GM21515 (cell line): Measurements from ENCODE around the gene ANKRD55.
"Not testable (repeated sequence)": the region's sequence is repeated elsewhere in the genome, so short reads cannot be mapped to it uniquely, and the experiment has no call there.

Experiments used
- ATAC-seq: cut with Tn5 transposase; IDR thresholded peaks from one replicate; pipeline ENCODE4 v1.9.1; 2021; ENCODE audit not compliant: unreplicated experiment

The ANKRD55 gene

DNA sequence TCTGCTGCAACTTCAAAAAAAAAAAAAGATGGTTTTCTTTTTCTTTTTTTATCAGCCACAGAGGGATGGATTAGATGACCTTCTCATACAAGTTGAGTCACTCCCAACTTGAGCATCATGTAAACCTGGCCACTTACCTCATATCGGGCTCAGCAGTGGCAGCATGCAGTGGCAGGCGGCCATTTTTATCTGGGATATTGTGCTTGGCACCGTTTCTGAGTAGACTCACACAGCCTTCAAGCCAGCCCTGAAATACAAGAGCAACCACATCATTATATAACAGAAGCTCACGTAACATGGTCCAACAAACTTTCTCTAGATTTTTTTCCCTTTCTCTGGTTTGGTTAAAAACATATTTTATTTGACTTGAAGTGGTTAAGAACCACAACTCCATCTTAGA lies 62.6 kb downstream of the ANKRD55 start:
- ATAC-seq, result no peak

DNA sequence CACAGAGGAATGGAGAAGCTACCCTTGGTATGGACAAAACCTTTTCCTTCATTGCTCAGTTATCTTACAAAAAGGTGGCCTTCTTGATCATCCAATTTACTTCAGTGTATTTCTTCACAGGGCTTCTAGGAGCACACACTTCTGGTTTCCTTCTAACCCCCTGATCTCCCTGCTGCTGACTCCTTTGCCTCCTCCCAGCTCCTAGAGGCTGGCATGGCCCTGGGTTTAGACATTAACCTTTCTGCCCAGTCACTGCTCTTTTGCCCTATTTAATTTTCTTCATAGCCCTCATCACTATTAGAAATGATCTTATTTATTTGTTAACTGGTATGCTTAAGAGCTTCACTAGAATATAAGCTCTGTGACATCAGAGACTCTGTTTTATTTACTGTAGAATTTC lies 63.2 kb downstream of the ANKRD55 start:
- no peak for ATAC-seq

DNA sequence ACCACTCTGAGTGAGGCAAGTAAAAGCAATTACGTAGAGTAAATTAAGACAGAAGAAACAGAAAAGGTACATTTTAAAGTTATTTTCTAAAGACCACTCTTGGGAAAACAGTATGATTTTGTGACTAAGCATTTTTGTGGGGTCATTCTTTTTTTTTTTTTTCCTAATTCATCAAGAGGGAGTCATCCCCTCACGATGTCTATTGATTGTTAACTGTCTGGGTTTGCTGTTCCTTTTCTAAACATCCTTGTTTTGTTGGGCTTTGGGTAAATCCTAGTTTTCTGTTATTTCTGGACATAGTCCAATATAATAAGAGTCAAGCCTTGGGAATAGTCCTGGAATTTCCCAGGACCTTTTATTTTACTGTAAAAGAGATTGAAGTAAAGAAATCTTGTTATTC lies 63.8 kb downstream of the ANKRD55 start:
- ATAC-seq, result no peak

DNA sequence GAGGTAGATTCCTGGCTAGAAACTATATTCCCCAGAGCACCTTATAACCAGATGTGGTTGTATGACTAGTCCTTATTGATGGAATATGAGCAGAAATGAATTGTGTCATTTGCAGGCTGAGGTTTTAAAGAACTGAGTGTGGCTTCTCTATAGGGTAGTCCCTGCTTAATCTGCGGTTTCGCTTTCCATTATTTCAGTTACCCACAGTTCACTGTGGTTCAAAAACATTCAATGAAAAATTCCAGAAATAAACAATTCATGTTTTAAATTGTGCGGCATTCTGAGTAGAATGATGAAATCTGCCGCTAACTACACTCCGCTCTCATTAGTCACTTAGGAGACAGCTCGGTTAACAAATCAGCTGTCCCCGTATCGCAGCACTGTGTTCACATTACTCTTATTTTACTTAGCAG lies 65.1 kb downstream of the ANKRD55 start:
- no peak for ATAC-seq

DNA sequence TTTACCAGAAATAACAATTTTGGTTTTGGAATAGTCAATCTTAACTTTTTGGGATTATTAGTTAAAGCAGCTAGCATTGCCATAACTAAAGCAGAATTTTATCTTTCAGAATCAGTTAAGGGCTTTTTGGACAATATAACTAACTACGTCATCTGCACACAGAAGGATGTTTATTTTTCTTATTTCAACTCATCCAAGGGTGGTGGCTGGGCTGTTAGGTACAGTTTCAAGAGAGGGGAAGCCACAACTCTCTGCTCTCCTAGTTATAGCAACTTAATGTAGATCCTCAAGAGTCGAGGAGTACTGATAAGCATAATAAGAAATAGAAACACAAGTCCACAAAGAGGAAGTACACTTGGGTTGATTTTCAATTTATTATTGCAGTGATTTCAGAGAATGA lies 65.6 kb downstream of the ANKRD55 start:
- no peak for ATAC-seq

DNA sequence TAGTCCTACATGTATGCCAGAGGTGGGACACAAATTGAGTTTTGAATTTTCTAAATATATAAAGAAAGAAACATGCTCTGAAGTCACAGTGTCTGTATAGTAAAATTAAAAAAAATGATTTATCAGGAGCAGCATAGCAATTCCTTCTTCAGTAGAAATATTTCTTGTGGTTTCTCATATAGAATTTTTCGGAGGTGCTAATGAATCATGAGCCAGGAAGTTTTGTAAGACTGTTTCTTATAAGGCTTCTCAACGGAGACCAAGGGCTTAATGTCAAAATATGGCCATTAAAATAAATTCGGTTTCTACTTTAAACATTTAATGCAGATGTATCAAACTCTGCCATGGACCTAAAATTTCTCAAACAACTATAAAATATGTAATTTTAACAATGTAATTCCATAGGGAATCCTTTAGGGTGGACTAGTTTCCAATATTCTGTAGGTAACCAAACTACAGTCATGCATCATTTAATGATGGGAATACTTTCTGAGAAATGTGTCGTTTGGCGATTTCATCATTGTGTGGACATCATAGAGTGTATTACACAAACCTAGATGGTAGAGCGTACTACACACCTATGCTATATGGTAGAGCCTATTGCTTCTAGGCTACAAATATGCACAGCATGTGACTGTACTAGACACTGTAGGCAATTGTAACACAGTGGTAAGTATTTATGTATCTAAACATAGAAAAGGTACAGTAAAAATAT lies 66.3 kb downstream of the ANKRD55 start:
- ATAC-seq, result no peak

DNA sequence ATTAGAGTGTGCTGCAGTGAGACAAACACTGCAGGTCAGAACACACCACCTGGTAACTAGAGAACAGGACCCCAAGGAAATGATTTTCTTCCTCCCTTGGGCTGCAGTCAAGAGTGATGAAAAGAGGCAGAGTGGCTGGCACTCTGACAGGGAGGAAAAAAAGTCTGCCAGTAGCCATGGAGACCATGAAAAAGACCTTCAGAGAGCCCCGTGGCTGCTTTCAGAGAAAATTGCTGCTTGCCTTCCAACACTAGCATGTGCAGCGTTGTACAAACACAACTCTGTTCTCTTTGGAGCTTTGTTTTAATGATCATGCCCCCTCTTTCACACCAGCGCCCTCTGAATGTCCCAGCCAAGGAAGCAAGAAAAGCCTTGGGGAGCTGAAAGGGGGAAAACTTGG lies 68.8 kb downstream of the ANKRD55 start:
- ATAC-seq, result no peak

DNA sequence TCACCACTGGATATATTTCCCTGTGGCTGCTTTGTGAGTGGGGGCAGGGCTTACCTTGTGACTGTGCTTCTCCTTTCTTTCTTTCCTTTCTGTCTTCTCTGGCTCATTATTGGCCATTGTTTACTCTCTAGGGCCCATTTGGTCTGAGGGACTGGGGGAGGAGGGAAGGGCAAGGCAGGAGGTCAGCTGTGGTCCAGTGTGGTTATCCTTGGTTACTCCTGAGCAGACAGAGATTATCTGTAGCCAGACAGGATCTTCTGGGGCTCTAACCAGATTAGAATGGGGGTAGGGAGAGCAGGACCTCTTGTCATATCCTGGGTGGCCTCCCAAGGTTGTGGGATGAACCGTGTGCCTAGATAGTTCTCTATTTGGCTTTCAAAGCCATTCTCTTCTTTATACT lies 71.2 kb downstream of the ANKRD55 start:
- no peak for ATAC-seq

DNA sequence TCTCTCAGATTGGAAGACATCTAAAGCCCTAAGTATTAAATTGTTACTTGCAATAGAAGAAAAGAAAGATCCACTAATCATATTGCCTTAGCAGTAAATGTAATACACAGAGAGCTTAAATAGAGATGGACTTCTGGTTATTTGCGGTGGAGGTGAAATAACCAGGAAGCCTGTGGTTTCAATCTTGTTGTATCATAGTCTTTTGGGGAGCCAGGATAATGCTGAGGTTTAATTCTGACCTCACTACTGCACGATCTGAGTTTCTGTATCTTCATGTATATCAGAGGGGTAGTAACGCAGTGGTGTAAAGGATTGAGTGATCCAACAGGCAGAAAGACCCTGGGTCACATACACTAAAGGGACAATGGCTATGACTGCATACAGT lies 71.7 kb downstream of the ANKRD55 start:
- ATAC-seq, result no peak

DNA sequence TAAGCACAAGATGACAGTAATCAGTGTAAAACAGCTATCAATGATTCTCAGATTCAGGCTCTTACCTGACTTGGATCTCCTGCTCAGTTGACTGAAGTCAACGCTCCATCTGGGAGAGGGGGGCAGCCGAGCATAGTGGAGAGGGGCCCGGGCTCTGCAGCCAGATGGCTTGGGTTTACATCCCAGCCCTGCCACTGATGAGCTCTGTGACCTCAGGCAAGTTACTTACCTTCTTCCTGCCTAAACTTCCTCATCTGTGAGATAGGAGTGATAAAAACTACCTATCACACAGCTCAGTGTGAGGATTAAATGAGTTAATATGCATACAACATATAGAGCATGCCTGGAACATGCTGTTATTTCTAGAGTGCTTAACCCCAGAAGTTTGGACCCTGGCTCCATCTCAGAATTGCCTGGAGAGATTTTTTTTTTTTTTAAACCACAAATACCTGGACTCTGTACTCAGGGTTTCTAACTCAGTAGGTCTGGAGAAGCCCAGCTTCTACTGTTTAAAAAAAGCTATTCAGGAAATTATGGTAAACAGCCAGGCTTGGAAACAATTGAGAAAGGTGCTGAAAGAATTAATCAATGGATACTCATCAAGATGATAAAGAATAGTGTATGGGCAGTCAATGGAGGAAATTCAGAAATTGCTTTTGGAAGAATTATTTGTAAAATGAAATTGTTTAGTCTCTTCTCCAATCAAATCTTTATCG lies 72.2 kb downstream of the ANKRD55 start:
- no peak for ATAC-seq

DNA sequence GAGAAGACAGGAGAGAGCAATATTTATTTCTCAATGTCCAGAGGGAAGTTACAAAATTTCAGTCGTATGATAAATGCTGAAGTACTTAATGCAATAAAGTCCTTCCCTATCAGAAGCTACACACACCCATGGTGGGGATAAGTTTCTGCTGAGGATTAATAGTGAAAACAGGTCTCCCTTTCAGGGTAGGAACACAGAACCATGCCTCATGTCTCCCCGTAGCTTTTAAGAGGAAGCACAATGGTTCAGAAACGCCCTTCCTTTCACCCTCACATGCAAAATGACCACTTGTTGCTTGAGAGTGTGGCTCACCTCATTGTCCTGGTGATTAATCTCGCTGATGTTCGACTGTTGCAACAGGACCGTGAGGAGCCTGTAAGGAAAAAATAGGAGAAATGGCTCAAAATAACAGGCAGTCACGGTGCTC lies 73.6 kb downstream of the ANKRD55 start:
- no peak for ATAC-seq

DNA sequence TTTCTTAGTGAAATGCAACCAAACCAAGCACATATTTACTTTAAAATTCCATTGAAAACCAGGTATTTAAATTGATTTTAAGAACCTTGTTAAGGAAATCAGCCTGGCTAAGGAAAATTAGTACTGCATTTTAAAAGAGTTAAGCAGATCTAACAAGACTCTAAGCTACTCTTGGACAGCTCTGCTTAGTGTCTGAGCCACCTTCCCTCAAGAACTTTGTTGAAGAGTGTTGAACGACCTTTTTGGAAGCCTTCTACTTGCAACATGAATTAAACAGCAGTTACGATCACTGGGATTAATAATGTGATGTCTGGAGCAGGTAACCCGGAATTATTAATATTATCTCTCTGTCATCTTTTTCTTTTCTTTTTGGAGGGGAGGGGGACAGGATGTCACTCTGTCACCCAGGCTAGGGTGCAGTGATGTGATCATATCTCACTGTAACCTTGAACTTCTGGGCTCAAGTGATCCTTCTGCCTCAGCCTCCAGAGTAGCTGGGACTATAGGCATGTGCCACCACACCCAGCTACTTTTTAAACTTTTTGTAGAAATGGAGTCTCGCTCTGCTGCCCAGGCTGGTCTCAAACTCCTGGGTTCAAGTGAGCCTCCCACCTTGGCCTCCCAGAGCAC lies 74.7 kb downstream of the ANKRD55 start:
- ATAC-seq, result no peak

DNA sequence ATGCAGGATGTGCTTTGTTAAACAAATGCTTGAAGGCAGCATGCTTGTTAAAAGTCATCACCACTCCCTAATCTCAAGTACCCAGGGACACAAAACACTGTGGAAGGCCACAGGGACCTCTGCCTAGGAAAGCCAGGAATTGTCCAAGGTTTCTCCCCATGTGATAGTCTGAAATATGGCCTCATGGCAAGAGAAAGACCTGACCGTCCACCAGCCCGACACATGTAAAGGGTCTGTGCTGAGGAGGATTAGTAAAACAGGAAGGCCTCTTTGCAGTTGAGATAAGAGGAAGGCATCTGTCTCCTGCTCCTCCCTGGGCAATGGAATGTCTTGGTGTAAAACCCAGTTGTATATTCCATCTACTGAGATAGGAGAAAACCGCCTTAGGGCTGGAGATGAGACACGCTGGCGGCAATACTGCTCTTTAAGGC lies 75.9 kb downstream of the ANKRD55 start:
- ATAC-seq, result not testable (repeated sequence)

DNA sequence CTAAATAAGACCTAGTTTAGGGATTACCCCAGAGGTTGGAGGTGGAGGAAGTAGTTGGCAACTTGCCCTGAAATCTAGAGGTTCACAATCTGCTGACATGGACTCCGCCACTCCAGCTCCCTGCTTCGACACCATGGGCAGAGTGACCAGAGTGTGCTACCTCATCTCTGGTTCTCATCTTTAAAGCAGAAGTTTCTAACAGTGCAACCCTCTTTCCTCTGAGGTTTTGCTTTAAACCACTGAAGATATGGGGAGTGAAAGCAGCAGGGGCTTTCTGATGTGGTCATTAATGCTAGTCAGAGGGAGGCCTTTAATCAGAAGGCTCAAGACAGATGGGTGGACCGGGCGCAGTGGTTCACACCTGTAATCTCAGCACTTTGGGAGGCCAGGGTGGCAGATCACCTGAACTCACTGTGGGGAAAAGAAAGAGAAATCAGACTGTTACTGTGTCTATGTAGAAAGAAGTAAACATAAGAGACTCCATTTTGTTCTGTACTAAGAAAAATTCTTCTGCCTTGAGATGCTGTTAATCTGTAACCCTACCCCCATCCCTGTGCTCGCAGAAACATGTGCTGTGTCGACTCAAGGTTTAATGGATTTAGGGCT lies 76.4 kb downstream of the ANKRD55 start:
- peak; percentile 57 for ATAC-seq

DNA sequence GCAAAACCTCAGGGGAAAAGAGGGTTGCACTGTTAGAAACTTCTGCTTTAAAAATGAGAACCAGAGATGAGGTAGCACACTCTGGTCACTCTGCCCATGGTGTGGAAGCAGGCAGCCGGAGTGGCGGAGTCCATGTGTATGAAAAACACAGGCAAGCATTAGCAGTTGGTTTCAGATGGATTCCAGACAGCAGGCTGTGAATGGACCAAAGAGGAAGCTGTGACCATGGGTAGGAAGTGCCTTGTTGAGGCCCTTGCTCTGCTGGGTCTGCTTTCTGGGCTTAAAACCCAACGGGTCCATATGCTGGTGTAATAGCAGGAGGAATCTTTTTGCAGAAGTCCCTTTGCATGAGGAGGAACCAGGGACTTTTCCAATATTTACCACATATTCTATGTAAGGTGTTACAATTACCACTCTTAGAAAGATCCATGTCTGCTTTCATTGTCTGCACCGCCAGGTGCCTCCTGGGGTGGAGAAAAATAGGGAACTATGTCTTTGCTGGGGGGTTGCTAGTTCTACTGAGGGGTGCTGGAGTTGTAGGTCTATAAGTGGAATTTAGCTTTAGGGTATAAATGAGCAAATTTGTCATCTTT lies 77.0 kb downstream of the ANKRD55 start:
- peak; percentile 18 for ATAC-seq

DNA sequence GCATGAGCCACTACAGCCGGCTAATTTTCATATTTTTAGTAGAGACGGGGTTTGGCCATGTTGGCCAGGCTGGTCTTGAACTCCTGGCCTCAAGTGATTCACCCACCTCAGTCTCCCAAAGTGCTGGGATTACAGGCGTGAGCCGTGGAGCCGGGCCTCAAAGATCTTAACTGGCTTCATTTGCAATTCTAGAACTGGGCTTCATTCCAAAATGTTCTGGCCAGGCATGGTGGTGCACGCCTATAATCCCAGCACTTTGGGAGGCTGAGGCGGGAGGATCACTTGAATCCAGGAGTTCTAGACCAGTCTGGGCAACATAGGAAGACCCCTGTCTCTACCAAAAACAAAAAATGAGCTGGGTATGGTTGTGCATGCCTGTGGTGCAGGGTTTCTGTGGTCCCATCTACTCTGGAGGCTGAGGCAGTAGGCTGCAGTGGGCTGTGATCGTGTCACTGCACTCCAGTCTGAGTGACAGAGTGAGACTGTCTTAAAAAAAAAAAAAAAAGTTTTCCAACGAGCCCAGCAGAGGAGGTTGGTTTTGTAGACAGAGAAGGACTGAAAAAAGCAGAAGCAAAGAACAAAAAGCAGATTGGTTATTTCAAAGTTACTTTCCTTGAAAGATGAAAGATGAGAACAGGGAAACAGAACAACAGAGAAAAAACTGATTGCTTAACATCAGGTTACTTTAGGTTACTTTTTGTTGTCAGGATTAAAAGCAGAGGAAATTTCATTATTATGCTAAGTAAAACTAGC lies 78.2 kb downstream of the ANKRD55 start:
- ATAC-seq, result no peak

DNA sequence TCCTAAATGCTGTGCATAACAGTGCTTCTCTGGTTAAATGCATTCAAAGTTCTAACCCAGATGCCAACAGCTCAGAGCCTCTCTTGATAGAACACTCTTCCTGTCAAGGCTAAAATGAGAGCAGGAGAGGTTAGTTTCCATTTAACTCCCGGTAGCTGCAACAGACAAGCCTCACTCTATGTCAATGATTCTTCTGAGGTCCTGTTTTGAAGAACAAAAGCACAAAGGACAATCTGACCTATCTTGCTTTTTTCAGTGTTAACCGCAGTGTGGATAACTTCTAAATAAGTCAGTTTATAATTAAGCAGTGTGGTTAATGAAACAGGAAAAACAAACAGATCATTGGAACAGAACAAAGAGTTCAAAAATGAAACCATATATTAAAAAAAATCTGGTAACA lies 80.7 kb downstream of the ANKRD55 start:
- ATAC-seq, result no peak

DNA sequence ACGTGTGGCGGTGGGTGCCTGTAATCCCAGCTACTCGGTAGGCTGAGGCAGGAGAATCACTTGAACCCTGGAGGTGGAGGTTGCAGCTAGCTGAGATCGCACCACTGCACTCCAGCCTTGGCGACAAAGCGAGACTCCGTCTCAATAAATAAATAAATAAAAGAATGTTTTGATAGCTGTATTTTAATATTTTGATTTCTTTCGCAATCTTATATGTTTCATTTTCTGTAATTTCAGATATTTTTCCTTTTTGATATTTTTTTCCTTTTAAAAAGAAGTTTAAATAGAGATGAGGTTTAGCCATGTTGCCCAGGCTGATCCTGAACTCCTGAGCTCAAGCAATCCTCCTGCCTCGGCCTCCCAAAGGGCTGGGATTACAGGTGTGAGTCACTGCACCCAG lies 82.4 kb downstream of the ANKRD55 start:
- not testable (repeated sequence) for ATAC-seq

DNA sequence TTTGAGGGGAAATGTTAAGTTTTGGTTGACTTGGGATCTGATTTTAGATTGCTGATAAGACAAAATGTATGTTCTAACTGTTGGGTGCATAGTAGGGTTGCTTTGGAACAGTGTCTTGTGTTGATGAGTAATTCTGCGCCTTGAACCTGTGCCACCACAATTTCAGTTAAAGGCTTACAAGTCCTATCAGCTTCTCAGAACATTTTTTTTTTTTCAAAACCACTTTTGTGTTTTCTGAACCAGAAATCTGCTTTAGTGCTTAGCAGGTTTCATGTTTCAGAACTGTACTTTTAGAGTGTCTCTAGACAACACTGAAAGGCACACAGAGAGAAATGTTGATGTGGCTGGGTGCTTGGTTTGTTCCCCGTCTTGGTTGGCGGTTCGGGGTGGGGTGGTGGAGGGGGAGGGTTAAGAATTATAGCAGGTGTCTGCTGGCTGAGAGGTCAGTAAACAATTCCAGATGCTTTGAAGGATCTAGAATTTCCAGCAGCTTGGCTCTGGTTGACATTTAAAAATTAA lies 84.6 kb downstream of the ANKRD55 start:
- ATAC-seq, result peak; percentile 91

DNA sequence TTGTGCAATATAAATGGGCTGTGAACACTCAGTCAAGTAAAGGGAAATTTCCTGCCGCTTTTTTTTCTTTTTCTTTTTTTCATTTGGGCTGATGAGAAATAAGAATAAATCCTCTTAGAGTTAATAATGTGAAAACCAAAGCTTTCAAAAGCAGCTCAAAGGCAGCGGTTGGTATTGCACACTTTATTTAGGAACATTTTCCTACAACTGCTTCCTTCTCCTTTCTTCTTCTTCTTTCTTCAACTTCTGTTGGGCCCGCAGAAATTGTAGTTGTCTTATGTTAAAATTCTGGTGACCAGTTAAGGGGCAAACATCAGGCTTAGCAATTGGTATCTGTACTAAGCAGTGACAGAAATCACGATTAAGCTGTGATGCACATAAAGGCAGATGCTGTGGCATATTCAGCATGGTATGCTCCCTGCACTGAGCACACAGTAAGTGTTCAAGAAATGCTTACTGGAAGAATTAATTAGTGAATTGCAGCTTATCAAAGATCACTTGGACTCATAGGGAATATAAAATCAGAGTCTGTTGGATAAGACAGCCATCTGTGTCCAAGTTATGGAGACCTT lies 85.4 kb downstream of the ANKRD55 start:
- no peak for ATAC-seq
